Gastrocnemius medialis (tissue), 4 donors: ENCODE results near the gene FLT3. TPM values are rescaled to one million over a fixed set of nuclear protein-coding genes. Genes with fewer than 3 reads are reported as not detected.

Source experiments
- ATAC-seq, 2 donors: fragments of 150-250 bp; one replicate each; pipeline ENCODE4 v1.9.1; 2016
- DNase-seq, 2 donors: peaks; one replicate each; pipeline ENCODE4 v3.0.0-alpha.2; 2019
- H3K27ac ChIP-seq, 4 donors: fragments of 200-600 bp; sonication (generic); 1 replicate in 1 of 4; 2 replicates in 3 of 4; pipeline ENCODE4 v1.5.1; 2016 to 2018; ENCODE audit warnings: mild to moderate bottlenecking in 2 of 4, moderate library complexity in 1 of 4
- H3K27me3 ChIP-seq, 3 donors: fragments of 200-600 bp; sonication (generic) in 2 of 3; 1 replicate in 1 of 3; 2 replicates in 2 of 3; pipeline versions ENCODE4 v1.5.1 to v1.6.0; 2016 to 2019; ENCODE audit warnings: mild to moderate bottlenecking in 1 of 3, moderate library complexity in 1 of 3
- H3K36me3 ChIP-seq, 2 donors: fragments of 200-600 bp; sonication (generic) in 1 of 2; one replicate each; pipeline ENCODE4 v1.5.1; 2017 to 2018
- H3K4me1 ChIP-seq, 2 donors: fragments of 200-600 bp; sonication (generic) in 1 of 2; one replicate each; pipeline ENCODE4 v1.5.1; 2016 to 2017; ENCODE audit warnings: mild to moderate bottlenecking in 2 of 2
- H3K4me3 ChIP-seq, 4 donors: fragments of 200-600 bp; sonication (generic) in 3 of 4; 1 replicate in 1 of 4; 2 replicates in 3 of 4; pipeline ENCODE4 v1.5.1; 2016 to 2019; ENCODE audit warnings: mild to moderate bottlenecking in 2 of 4
- H3K9me3 ChIP-seq, 3 donors: fragments of 200-600 bp; sonication (generic) in 2 of 3; 1 replicate in 1 of 3; 2 replicates in 2 of 3; pipeline ENCODE4 v1.5.1; 2016 to 2019
- CTCF ChIP-seq, 5 experiments: fragments of 450-650 bp in 3 of 5; fragments of 200-600 bp in 2 of 5; sonication (generic) in 2 of 5; IDR thresholded peaks in 4 of 5; conservative IDR thresholded peaks in 1 of 5; 1 replicate in 4 of 5; 2 replicates in 1 of 5; pipeline ENCODE4 v1.5.1; 2016 to 2019; ENCODE audit warnings: antibody characterized with exemption in 5 of 5, mild to moderate bottlenecking in 3 of 5, moderate library complexity in 3 of 5
- POLR2A ChIP-seq, 2 donors: fragments of 450-650 bp; IDR thresholded peaks; one replicate each; pipeline ENCODE4 v1.6.1; 2017; ENCODE audit warnings: antibody characterized with exemption in 2 of 2, mild to moderate bottlenecking in 2 of 2, moderate library complexity in 2 of 2
- in situ Hi-C, 4 donors: fragments of 200-750 bp; cut with MboI; loops; one replicate each; pipeline versions ENCODE4 v1.15.0 to v1.8.0; 2017; ENCODE audit warnings: low sequenced_read_pairs in 4 of 4
- intact Hi-C: fragments of 100-400 bp; cut with DNase I; formaldehyde crosslinking; loops from one replicate; pipeline ENCODE4 v1.15.1; 2023; ENCODE audit warnings: low total_unique reads
- total RNA-seq, 4 donors: library from RNA; depleted of rRNA; stranded (reverse); fragments of >200 nt; gene quantifications; one replicate each; pipeline versions ENCODE4 v1.1.0 to v1.2.3, GENCODE V29; 2016

The FLT3 gene
- total RNA-seq, 4 donors from 2014 or later: 0.22 to 0.92 (median 0.37) TPM

- in situ Hi-C loops: loop anchor here (5.0 to 25.0 kb wide), 9 partner anchors 151 to 1004 kb away; no protein-coding TSS in a partner anchor
- Histone ChIP-seq H3K9me3 (no peaks in the 10 kb centered on the region), H3K27me3 (peaks cover 6 to 21% (median 12%) of the 10 kb centered on the region in 3 donors), H3K36me3 (no peaks in the 10 kb centered on the region), H3K4me3 (no peak within 1 kb of the TSS), H3K27ac (no peak within 1 kb of the TSS), H3K4me1 (no peaks in the 10 kb centered on the region)
- ATAC-seq (no peak), DNase-seq (no peak)
- TF ChIP-seq POLR2A (IDR thresholded peaks at IDR 0.05) (no peak), CTCF (IDR thresholded peaks at IDR 0.05 in 4 of 5, conservative IDR thresholded peaks at IDR 0.05 in 1 of 5) (no peak)
- intact Hi-C loops: loop anchor here (10.0 kb wide), 1 partner anchor 1004 kb away; no protein-coding TSS in a partner anchor
Measured at GRCh38 chr13:27988520-27988919, 111.9 kb downstream of the FLT3 start, which contains the start of gene URAD. TSS of gene URAD (minus strand) at chr13:27988693. CDS start at chr13:27988637, 56 bp downstream.

DNA sequence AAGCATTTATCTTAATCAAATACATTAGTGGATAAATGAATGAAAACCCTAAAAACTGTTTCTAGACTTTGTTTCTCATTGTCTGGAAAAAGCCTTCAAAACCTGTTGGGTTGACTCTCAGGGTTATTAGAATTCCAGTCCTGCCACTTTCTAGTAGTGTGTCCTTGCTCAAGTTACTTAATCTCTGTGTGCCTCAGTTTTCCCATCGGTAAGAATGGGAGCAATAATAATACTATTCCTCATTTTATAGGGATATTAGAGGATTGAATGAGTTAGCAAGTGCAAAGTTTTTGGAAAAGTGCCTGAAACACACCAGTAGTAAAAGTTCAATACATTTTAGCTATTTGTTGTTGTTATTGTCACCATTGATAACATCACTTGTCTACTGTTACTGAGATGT, 114.8 kb downstream of the FLT3 start:
- no peak for DNase-seq
- Histone ChIP-seq H3K36me3 (no peaks in the 10 kb centered on the region), H3K27me3 (peaks cover 35 to 51% (median 37%) of the 10 kb centered on the region in 3 donors), H3K27ac (no peak overlapping the region), H3K9me3 (no peaks in the 10 kb centered on the region), H3K4me1 (no peaks in the 10 kb centered on the region), H3K4me3 (no peak overlapping the region)
- TF ChIP-seq CTCF (IDR thresholded peaks at IDR 0.05 in 4 of 5, conservative IDR thresholded peaks at IDR 0.05 in 1 of 5): no peak
- no peak for TF ChIP-seq POLR2A (IDR thresholded peaks at IDR 0.05)
- no peak for ATAC-seq
- intact Hi-C loops: loop anchor here (10.0 kb wide), 1 partner anchor 1001 kb away; no protein-coding TSS in a partner anchor
- in situ Hi-C loops: loop anchor here (5.0 to 25.0 kb wide), 9 partner anchors 148 to 1001 kb away; no protein-coding TSS in a partner anchor

DNA sequence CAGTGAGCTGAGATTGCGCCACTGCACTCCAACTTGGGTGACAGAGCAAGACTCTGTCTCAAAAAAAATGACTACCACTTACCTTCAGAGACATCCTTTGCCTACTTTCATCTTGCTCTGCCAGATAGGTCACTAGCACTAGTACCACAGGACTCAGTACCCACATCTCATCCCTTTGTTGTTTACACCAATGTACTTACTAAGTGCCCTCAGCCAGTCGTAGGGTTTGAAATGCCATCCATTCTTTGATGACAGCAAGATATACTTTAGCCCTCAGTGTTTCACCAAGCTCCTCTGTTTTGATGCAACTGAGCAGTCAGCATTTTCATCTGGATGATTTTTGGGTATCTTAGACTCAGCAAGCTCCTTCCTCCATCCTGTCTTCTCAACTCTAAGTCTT, 118.0 kb downstream of the FLT3 start:
- in situ Hi-C loops (loop anchor here (5.0 to 25.0 kb wide), 9 partner anchors 145 to 998 kb away; no protein-coding TSS in a partner anchor), intact Hi-C loops (loop anchor here (5.0 to 10.0 kb wide), 2 partner anchors 605 to 998 kb away; no protein-coding TSS in a partner anchor)
- Histone ChIP-seq H3K27me3 (peaks cover 63 to 71% (median 65%) of the 10 kb centered on the region in 3 donors), H3K4me1 (peaks cover 6 to 7% of the 10 kb centered on the region in 2 donors), H3K27ac (no peak overlapping the region), H3K9me3 (no peaks in the 10 kb centered on the region), H3K4me3 (no peak overlapping the region), H3K36me3 (no peaks in the 10 kb centered on the region)
- DNase-seq (no peak), ATAC-seq (no peak)
- TF ChIP-seq CTCF (IDR thresholded peaks at IDR 0.05 in 4 of 5, conservative IDR thresholded peaks at IDR 0.05 in 1 of 5) (no peak), POLR2A (IDR thresholded peaks at IDR 0.05) (no peak)

DNA sequence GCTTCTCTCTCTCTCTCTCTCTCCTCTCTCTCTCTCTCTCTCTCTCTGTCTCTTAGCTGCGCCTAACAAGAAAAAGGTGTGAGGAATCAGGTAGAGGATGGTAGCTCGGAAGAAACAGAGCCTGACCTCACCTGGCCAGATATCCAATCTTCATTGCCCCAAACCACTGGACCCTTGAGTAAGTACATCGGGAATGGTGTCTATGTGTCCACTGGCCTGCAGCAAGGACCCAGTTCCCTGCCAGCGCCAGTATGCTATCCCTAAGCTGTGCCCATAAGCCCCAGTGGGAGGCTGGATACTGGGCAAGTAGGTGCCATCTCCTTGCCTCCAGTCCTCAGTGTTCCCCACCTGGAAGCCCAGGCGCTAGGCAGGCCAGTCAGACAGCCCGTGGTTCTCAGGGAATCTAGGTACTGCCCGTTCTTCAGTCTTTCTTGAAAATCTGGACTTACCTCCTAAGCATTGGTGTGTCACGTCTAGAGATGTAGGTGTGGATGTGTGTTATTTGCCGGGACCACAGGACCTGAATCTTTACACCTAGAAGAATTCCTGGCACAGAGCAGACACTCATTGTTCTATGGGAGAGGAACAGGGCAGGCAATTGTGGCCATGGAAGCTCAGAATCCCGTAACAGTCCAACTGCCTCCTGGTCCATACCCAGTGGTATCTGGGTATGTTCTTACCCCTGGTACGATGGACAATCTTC, 119.2 kb downstream of the FLT3 start:
- no peaks in the 10 kb centered on the region for H3K9me3 ChIP-seq
- no peak for ATAC-seq
- no peaks in the 10 kb centered on the region for H3K36me3 ChIP-seq
- TF ChIP-seq CTCF (IDR thresholded peaks at IDR 0.05 in 4 of 5, conservative IDR thresholded peaks at IDR 0.05 in 1 of 5) (no peak), POLR2A (IDR thresholded peaks at IDR 0.05) (no peak)
- no peak overlapping the region for H3K27ac ChIP-seq
- no peak for DNase-seq
- intact Hi-C loops (loop anchor here (5.0 to 10.0 kb wide), 2 partner anchors 604 to 996 kb away; no protein-coding TSS in a partner anchor), in situ Hi-C loops (loop anchor here (5.0 to 25.0 kb wide), 9 partner anchors 144 to 996 kb away; no protein-coding TSS in a partner anchor)
- peaks cover 6 to 7% of the 10 kb centered on the region in 2 donors for H3K4me1 ChIP-seq
- H3K27me3 ChIP-seq: peaks cover 69 to 82% (median 75%) of the 10 kb centered on the region in 3 donors
- no peak overlapping the region for H3K4me3 ChIP-seq
